ENCODE data around the gene ARHGEF17.

Gene ARHGEF17

DNA sequence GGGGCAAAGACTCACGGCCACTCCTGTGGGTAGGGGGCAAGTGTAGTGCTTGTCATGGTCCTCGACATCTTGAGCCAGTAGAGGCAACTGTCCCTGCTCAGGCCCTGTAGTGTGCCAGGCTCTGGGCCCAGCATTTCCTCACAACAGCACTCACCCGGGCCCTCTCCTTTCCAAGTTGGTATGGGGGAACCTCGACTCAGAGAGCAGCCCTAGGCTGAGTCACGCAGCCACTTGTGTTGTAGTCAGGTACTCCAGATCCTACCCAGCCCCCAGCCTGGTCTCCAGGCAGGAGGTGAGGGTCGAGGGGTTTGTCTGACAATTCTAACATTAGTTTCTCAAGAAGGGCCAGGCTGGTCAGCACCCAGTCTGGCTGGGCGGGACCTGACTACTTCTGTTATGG is 72.3 kb downstream of the ARHGEF17 start:
- no peak for DNase-seq (ENCODE audit: low read depth in 2 of 2)

DNA sequence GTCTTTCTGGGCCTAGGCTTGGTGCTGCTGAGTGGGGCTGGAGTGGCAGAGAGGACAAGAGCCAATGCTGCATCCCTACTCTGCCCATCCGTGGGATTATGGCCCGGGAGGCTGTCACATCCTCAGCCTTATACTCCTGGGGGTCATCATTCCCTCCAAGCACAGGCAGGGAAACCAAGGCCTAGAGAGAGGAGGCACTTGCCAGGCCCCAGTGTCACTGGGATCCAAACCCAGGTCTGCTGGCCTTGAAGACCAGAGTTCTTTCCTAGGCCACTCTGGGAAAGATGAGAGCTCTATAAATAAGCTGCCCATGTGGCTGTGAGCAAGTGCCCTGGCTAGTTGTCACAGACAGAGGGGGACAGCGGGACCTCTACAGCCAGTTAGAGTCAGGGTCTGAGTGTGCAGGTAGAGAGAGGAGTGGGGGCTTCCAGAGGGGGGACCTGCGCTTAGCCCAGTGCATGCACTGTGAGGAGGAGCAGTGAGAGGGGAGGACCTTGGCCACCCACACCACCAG is 72.9 kb downstream of the ARHGEF17 start:
- DNase-seq (ENCODE audit: low read depth in 2 of 2), result no peak

GRCh38 chr11:73381589-73381988 is 73.5 kb downstream of the ARHGEF17 start:
- DNase-seq (ENCODE audit: low read depth in 2 of 2), result no peak

DNA sequence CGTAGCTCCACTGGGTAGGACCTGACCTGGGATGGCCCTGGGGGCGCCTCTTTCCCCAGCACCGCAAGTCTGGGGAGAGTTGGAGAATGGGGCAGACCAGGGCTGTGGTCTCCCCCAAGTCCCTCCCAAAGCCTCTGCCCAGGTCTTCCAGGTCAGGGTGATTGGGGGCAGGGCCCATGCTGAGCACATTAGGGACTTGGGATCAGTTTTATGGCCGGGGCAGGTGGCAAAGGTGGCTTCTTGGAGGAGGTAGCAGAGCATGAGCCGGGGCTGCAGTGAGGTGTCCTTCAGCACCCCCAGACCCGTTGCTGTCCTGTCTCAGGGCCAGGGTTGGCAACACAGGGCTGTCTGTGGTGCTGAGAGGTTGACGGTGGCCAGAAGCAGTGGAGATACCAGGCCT is 74.1 kb downstream of the ARHGEF17 start:
- no peak for DNase-seq (ENCODE audit: low read depth in 2 of 2)

DNA sequence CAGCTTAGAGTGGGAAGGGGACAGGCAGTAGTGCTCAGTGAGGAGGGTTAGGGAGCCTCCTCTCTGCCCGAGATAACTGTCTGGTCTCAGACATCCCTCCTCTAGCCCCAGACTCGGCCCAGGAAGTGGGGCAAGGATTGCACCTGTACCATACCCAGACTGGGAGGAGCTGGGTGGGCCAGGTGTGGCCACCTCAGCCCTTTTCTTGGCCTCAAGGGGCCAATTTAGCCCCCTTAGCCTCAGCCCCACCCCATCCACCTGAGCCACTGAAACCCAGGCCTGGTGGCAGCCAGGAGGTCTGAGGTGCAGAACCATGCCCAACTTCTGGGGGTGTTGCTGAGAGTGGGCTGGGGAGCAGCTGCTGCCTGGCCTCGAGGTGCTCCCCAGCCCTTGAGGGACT is 74.7 kb downstream of the ARHGEF17 start:
- no peak for DNase-seq (ENCODE audit: low read depth in 2 of 2)

DNA sequence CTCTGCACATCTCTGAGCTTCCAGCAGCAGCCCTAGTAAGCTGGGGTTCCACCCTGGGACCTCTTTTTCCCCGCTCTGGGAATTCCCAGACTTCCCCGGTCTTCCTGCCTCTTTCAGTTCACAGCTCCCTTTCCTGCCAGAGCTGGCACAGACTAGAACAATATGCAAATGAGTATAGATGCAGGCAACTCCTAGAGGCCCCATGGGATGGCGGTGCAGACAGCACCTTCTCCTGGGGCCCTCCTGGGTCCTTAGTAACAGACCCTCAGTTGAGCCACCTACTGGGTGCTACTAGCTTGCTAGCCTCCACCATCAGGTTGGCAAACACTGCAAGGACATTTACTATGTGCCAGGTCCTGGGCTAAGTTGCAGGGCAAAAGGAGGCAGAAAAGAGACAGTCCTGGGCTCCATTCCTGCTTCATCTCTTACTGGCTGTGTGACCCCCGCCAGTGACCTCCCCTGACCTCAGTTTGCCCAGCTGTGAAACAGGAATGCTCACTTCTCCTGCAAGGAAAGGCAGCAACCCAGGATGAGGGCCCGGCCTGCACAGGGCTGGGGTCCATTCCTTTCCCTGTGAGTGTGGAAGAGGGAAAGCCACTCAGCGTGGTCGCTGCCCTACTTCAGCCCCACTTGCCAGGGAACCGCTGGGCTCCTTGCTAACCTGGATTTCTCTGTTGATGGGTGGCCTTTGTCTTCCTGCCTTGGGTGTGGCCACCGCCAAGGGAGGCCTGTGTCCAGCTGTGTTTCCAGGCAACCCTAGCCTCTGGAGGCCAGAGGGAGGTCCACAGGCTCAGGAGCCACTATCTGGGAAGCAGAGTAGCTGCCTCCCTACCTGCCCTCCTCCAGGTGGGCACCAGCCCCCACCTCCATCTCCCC is 75.4 kb downstream of the ARHGEF17 start:
- no peak for DNase-seq (ENCODE audit: low read depth in 2 of 2)

DNA sequence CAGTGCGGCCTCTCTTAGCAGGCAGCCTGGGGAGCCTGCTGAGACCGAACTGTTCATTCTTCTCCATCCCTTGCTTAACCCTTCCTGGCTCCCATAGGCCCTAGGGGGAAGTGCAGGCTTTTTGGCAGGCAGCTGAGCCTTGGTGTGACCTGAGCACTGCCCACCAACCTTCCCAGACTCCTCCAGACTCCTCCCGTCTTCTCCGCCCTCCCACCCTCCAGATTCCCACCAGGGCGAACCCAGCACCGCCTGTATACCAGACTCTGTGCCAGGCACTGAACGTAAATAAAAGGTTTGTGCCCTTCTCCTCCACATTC is 76.0 kb downstream of the ARHGEF17 start:
- no peak for DNase-seq (ENCODE audit: low read depth in 2 of 2)

- no peak for DNase-seq (ENCODE audit: low read depth in 2 of 2)
Observed at GRCh38 chr11:73384531-73384871, 76.4 kb downstream of the ARHGEF17 start.

GRCh38 chr11:73384872-73385689 is 77.0 kb downstream of the ARHGEF17 start:
- DNase-seq (ENCODE audit: low read depth in 2 of 2), result no peak

- DNase-seq (ENCODE audit: low read depth in 2 of 2), result no peak
Observed at GRCh38 chr11:73386016-73386415, 77.9 kb downstream of the ARHGEF17 start.

- DNase-seq (ENCODE audit: low read depth in 2 of 2), result no peak
Observed at GRCh38 chr11:73386546-73386945, 78.5 kb downstream of the ARHGEF17 start.

- no peak for DNase-seq (ENCODE audit: low read depth in 2 of 2)
Observed at GRCh38 chr11:73387594-73388264, 79.7 kb downstream of the ARHGEF17 start.

GRCh38 chr11:73388265-73389133 is 80.4 kb downstream of the ARHGEF17 start:
- DNase-seq (ENCODE audit: low read depth in 2 of 2), result no peak

GRCh38 chr11:73389134-73389525 is 81.1 kb downstream of the ARHGEF17 start:
- DNase-seq (ENCODE audit: low read depth in 2 of 2), result no peak

DNA sequence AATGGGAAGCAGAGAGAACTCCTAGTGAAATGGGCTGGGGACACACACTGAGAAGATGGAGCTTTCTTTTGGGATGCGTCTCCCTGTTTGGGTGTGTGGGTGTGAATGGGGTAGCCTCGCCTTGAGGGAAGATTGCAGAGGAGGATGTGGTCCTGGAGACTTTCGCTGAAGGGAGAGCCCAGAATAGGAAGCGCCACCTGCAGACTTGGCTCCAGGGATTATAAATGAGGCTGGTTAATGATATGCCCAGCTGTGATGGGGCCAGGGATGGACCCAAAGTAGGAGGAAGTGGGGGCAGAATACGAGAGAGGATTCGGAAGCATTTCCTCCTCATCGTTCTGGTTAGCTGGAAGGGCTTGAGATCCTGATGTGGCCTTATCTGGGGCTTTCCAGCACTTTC is 81.8 kb downstream of the ARHGEF17 start:
- DNase-seq (ENCODE audit: low read depth in 2 of 2), result no peak

DNA sequence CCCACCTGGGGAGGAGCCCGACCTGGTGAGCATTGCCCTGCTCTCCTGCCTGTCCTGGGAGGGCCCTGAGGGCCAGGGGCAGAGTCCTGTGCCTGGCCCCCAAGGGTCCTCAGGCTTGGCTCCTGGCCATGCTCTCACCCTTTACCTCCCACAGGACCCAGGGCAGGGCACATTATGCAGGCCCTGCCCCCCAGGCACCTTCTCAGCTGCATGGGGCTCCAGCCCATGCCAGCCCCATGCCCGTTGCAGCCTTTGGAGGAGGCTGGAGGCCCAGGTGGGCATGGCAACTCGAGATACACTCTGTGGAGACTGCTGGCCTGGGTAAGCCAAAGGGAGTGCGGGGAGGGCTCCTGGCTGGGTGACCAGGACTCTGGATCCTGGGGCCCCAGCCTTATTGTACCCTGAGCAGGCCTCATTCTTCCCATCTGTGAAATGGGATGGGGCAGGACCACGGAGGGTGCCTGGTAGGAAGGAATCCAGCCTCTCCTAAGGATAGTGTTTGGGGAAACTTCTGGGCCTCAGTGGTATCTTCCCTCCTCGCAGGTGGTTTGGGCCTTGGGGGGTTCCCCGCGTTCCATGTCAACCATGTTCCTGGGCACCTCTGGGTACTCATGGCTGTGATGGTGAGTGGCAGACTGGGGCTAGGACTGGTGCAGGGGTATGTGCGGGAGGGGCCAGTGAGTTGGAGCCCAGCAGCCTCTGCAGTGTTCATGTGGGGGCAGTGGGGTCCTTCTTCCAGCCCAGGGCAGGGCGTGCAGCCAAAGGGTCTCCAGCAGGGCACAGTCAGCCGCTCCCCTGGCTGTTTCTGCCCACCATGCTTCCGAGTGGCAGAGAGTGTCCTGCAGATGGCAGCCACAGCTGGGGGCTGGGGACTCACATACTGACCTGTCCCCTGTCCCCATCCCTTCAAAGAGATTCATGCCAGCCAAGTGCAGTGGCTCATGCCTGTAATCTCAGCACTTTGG is 82.8 kb downstream of the ARHGEF17 start:
- no peak for DNase-seq (ENCODE audit: low read depth in 2 of 2)

DNA sequence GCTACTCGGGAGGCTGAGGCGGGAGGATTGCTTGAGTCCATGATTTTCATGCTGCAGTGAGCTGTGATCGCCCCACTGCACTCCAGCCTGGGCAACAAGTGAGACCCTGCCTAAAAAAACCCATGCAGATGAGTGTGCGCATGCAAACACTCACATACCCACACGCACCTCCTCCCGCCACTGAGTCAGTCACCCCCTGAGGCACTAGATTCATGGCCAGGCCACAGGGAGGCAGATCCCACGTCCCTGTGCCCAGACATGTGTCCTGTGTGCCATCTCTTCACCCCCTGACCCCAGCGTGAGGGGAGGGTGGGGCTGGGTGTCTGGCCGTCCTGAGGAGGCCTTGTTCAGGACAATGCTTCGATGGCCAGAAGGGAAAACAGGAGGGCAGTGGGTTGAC is 83.6 kb downstream of the ARHGEF17 start:
- DNase-seq (ENCODE audit: low read depth in 2 of 2), result no peak

DNA sequence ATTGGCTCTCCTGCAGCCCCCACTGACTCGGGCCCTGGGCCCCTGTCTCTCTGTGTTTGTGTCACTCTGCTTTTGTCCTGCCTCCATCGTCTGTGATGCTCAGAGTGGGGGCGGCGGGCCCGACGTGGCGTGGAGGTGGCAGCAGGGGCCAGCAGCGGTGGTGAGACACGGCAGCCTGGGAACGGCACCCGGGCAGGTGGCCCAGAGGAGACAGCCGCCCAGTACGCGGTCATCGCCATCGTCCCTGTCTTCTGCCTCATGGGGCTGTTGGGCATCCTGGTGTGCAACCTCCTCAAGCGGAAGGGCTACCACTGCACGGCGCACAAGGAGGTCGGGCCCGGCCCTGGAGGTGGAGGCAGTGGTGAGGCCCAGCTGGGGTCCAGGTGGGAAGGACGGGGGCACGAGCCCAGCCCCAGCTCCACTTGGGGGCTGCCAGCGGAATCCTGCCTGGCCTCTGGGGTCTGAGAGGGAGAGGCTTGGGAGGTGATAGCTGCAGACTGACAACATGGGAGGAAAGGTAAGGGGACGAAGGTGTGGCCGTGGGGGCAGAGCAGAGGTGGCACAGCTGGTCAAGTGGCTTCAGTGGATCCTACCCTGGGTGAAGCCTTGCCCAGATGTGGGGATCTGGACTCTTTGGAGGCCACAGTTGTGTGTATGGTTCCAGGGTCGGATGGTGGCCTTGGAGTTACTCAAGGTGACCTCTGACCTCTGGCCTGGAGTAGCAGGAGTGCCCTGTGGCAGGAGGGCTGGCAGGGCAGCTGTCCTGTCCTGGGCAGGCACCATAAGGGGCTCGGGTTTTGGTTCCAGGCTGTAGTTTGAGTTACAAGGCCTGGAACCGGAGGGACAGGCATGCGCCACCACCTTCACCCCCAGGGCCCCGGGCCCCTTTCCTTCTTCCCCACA is 84.3 kb downstream of the ARHGEF17 start:
- no peak for DNase-seq (ENCODE audit: low read depth in 2 of 2)

DNA sequence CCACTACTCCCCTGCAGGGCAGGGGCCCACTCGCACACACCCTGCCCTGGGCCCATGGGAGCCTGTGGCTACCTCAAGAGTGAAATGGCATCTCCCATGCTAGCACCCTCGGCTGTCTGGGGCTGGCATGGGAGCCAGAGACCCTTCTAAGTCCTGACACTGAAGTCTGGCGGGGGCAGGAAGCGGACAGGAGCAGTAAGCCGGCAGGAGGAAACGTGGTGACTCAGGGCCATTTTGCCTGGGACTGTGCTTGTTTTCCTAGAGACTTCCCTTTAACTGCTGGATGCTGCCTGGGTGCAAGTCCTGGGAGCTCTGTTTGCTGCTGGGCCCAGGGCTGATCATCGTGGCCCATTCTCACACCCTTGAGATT is 84.9 kb downstream of the ARHGEF17 start:
- DNase-seq (ENCODE audit: low read depth in 2 of 2), result no peak
